ENCODE data around the gene PTGIS. TPM values are rescaled to one million over a fixed set of nuclear protein-coding genes. Genes with fewer than 3 reads are reported as not detected.

The PTGIS gene
- total RNA-seq, 1 experiment from 2014 or later, result 20.0 TPM

DNA sequence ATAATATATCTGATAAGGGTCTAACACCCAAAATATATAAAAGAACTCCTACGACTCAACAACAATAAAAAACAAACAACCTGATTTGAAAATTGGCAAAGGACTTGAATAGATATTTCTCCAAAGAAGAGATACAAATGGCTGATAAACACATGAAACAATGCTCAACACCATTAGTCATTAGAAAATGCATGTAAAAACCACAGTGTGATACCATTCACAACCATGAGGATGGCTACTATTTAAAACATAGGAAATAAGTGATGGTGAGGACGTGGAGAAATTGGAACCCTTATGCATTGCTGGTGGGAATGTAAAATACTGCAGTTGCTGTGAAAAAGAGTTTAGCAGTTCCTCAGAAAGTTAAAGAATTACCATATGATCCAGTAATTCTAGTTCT, 41.4 kb downstream of the PTGIS start:
- H2BK12ac ChIP-seq (ENCODE audit: insufficient read length, low read depth, low read length), result no peak overlapping the region
- no peak overlapping the region for H3K9ac ChIP-seq (ENCODE audit: extremely low read depth, insufficient read length, low read length)
- H3K36me3 Mint-ChIP-seq (ENCODE audit: insufficient read depth in 1 of 3, low read depth in 3 of 3), result peaks cover 22 to 45% (median 31%) of the 10 kb centered on the region in 3 experiments
- H3K4me3 Mint-ChIP-seq, result no peak overlapping the region
- peaks cover 6% of the 10 kb centered on the region for H3K9me3 ChIP-seq (ENCODE audit: control insufficient read depth, low read depth, low read length)
- no peak for TF ChIP-seq CTCF (conservative IDR thresholded peaks at IDR 0.05)
- H2BK120ac ChIP-seq (ENCODE audit: low read depth, low read length, poor library complexity, severe bottlenecking), result no peak overlapping the region
- no peak overlapping the region for H2AK5ac ChIP-seq (ENCODE audit: insufficient read length, low read length)
- peaks cover 0 to 5% of the 10 kb centered on the region in 2 experiments; a peak in 3 of 5 replicates for H3K9me3 Mint-ChIP-seq
- no peak overlapping the region for H3K27ac ChIP-seq (ENCODE audit: insufficient read length, low read depth, low read length)
- H3K4ac ChIP-seq (ENCODE audit: low read depth, low read length), result no peak overlapping the region
- H4K5ac ChIP-seq (ENCODE audit: insufficient read length, low read depth, low read length), result no peak overlapping the region
- H3K79me2 ChIP-seq (ENCODE audit: insufficient read depth, low read length), result no peaks in the 10 kb centered on the region
- no peak overlapping the region for H3K27ac Mint-ChIP-seq
- no peaks in the 10 kb centered on the region for H3K27me3 Mint-ChIP-seq (ENCODE audit: low read depth)
- H3K23ac ChIP-seq (ENCODE audit: insufficient read length, low read depth, low read length), result no peak overlapping the region
- H3K4me2 ChIP-seq (ENCODE audit: insufficient read depth, insufficient read length, low read length), result no peak overlapping the region
- H4K91ac ChIP-seq (ENCODE audit: insufficient read length, low read depth, low read length), result no peak overlapping the region
- H3K27me3 ChIP-seq (ENCODE audit: insufficient read depth, low read length), result no peaks in the 10 kb centered on the region
- H3K14ac ChIP-seq (ENCODE audit: insufficient read depth, low read length), result no peak overlapping the region
- no peak overlapping the region for H2AFZ ChIP-seq (ENCODE audit: low read length)
- H2BK15ac ChIP-seq (ENCODE audit: low read depth, low read length), result no peak overlapping the region
- H3K23me2 ChIP-seq (ENCODE audit: insufficient read length, low read depth, low read length, poor library complexity, severe bottlenecking), result no peaks in the 10 kb centered on the region
- H3K4me1 ChIP-seq (ENCODE audit: insufficient read depth, low read length), result no peaks in the 10 kb centered on the region
- DNase-seq, result no peak
- no peaks in the 10 kb centered on the region for H4K20me1 ChIP-seq (ENCODE audit: control insufficient read depth, insufficient read depth, insufficient read length)
- H4K8ac ChIP-seq (replicated peaks; ENCODE audit: insufficient read length, low read depth, low read length), result no peak overlapping the region
- no peak overlapping the region for H2BK20ac ChIP-seq (ENCODE audit: low read depth, low read length, poor library complexity, severe bottlenecking)
- no peak overlapping the region for H3T11ph ChIP-seq (ENCODE audit: low read length)
- no peaks in the 10 kb centered on the region for H3K4me1 Mint-ChIP-seq
- H3K18ac ChIP-seq (ENCODE audit: insufficient read length, low read depth, low read length), result no peak overlapping the region
- WGBS (ENCODE audit: extremely low coverage, insufficient read length, low lambda C conversion rate), result no CpG with 5 or more reads among the region's 2 CpGs
- no peak overlapping the region for H2BK5ac ChIP-seq (ENCODE audit: insufficient read length, low read length)
- H3K79me1 ChIP-seq (ENCODE audit: insufficient read depth, low read depth, low read length, poor library complexity, severe bottlenecking), result no peaks in the 10 kb centered on the region
- H3K56ac ChIP-seq (ENCODE audit: insufficient read length, low read depth, low read length), result no peak overlapping the region

Data from H9 (cell line).